NCI-H1048 (cell line): ENCODE results near the gene IL1RAPL1.

Source experiments
- DNase-seq: peaks from one replicate; lab custom pipeline; 2025; lab: John Stamatoyannopoulos, UW

IL1RAPL1 gene

DNA sequence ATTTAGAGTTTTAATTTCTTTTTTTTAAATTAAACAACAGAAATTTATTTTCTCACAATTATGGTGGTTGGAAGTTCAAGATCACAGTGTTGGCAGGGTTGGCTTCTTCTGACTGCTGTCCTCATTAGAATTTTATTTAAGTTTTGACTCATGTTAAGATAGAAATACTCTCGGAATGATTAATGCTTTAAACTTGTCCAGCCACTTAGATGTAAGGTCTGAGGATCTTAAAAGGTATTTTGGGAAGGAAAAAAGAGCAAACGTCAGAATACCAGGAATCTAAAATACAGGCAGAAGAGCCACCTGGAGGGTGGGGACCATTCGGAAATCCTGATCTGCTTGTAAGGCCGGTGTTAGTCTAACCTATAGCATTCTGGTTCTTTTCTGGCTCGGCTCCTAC is 1205.1 kb downstream of the IL1RAPL1 start:
- DNase-seq: no peak

DNA sequence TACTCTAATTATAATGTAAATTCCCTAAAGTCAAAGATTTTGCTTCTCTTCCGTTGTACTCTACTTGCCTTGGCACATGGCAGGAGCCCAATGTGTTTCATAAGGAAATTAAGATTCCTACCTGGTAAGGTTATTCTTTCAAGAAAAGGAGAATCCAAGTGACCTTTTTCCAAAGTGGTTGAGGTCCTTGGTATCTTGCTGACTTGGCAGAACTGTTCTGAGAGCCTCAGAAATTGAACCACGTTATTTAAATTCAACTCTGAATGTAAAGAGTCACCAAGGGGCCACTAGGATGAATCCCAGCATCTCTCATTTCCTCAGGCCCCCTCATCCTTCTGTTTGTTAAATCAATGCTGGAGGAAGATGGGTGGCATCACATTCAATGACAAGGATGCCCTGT is 1209.9 kb downstream of the IL1RAPL1 start:
- no peak for DNase-seq

DNA sequence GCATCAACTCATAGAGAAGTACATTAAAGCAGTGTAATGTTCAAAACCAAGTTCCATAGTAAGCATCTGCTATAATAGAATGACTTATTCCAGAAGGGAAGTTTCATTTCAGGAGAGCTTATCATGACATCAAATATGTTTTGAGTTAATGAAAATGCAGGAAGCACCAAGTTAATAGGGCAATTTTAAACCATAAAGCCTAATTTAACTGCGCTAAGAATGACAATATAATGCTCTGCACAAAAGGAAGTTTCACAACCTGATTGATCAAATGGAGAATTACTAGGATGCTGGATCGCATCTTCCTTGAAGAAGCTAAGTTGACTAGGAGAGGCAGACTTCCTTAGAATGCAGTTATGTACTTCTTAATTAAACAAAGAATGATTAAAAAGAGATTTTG is 1211.2 kb downstream of the IL1RAPL1 start:
- no peak for DNase-seq

DNA sequence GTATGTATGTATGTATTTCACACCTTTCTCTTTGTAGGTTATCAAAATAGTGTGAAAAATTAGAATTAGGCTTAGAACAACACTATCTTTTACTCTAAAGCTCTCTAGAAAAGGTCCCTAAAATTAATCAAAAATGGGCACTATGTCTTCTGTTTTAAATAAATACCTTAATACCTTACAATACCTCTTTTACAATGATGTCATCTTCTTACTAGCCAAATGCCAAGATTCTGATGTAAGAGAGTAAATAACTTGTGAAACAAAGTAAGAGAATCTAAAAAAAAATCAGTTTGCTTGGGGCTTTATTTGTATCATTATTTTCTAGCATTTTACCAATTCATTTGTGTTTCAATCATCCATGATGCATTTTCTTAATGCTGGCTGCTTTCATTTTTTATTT is 1225.9 kb downstream of the IL1RAPL1 start:
- DNase-seq: no peak

DNA sequence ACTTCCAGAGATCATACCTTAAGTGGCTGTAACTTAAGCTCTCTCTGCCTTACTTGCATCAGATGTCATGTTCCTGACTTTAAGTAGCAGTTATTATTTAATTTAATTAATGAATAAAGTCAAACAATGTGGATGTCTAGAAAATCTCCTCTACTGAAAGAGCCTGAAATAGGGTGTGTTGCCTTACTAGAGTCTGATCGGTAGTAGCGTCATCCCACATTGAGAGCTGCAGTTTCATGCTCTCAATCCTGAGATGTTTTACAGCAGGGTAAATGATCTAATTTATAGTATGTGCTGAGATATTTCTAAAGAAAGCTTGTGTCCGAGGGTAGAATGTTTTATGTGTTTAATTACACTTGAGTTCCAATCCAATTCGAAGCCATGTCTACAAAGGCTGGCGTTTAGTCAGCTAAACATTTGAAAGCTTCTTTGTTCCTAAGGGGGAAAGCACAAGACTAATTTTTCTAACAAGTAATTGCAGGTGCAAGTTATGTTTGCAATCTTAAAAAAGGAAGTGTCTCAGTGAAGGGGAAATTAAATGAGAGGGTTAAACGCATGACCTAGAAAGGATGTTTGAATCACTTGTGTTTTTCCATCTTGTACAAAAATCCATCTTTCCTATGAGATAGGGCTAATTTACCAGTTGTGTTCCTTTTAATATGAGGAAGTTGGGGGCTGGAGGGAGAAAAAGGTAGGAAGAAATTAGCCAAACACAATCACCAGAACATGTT is 1237.1 kb downstream of the IL1RAPL1 start:
- no peak for DNase-seq

DNA sequence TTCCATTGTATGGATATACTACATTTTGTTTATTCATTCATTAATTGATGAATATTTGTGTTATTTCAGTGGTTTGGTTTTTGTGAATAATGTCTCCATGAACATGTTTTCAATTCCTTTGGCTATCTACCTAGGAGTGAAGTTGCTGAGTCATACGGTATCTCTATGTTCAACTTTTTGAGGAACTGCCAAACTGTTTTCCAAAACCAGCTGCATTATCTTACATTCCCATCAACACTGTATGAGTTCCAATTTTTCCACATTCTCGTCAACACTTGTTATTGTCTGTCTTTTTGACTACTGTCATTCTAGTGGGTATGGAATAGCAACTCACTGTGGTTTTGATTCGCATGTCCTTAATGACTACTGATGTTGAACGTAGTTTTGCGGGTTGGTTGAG is 1239.5 kb downstream of the IL1RAPL1 start:
- no peak for DNase-seq

DNA sequence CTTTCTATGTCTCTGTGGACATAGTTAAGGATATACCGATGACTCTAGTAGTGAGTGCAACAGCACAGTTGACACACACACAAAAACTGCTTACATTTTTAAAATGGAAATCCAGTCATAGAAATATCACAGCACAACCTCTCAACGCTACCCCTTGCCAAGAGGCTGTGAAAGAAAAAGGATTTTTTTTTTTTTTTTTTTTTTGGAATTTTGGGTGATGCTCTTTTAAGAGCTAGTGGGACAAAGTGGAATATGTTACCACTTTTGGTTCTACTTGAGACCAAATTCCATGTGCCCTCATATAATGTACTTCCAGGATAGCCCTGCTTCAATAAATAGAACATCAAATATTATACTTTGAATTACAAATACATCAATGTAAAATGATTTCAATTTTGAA is 1247.1 kb downstream of the IL1RAPL1 start:
- DNase-seq: no peak

DNA sequence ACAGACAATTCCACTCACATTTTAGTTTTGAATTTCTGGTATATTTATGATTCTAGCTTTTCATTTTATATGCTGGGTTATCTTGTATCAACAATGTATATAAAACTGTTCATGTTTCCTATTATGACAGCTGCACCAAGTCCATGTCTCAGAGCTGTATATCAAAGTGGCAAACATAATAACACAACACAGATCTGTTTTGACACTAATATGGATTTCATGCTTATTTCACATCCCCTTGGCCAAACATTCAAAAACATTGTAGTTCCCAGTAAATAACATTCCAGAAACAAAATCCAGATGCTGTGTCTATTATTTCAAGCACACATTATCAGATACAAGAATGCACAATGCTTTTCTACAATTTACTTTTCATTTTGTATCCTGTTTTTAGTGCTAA is 1247.5 kb downstream of the IL1RAPL1 start:
- DNase-seq: no peak

DNA sequence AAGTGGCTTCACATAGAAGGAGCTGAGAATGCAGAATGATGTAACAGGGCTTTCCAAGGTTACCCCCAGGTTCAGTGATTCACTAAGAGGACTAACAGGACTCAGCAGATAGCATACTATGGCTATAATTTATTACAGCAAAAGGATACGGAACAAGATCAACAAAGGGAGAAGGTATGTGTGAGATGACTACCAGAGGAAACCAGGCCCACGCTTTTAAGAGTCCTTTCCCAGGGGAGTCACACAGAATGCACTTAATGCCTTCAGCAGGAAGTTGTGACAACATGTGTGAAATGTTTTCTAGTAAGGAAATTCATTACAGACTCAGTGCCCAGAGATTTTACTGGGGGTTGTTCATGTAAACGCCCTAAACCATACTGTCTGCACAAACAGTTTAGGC is 1254.5 kb downstream of the IL1RAPL1 start:
- no peak for DNase-seq

DNA sequence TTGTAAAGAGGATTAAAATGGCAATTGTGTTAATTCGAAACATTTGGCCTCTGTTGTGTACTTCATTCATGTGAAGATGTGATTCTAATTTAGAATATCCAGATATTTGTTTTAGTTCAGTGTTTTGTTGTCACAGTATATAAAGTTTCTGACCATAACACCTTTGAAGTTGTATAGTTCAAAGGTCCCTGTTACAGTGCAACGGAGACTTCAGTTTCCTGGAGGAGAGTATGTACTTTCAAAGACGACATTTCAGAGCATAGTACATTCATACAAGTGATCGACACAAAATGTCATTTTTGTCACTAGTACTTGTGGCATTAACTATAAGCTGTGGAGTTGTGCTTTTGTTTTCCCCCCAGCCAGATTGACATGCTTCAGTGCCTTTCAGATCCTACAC is 1255.3 kb downstream of the IL1RAPL1 start:
- no peak for DNase-seq

DNA sequence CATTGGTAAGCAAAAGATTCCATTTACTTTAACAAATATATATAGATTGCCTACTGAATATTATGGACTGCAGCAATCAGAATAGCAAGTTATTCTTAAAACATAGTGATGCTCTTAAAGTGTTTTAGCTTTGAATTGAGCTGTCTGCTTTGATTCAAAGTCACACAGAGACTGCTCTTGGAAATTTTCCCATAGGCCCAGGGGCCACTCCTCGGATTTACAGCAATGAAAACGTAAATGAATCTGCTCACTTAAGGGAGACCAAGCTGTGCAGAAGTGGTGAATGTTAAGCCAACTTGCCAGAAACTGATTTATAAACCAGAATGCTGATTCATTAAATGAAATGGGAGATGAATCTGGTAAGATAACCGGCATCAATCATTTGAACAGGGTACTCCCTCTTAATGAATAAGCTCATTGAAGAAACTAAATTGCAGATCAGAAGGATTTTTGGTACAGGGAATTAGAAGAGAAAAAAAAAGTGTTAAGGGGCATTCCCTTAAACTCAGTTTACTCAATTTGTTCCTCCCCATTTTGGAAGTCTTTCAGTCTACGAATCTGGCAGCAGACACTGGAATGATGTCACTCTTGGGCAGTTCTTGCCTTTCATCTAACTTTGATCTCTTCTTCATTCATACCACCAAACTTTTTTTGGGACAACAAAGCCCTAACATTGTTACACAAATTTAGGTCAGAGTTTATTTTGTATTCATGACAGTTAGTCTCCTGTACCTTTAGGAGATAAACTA is 1264.8 kb downstream of the IL1RAPL1 start:
- DNase-seq: no peak

DNA sequence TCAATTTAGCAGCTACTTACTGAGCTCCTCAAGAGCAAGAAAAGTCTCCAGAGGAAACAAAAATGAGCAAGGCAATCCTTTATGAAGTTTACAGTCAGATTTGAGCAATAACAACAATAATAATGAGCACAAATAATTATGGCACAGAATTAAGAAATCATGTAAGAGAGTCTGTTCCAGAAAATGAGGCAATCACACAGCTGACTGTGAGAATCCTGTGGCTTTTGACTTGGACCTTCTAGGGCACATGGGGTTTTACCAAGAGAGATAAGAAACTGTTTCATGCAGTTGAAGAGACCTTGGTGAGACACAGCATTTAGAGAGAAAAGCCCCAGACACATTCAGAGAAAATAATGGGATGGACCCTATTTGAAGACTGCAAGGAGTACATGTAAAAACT is 1265.5 kb downstream of the IL1RAPL1 start:
- no peak for DNase-seq

DNA sequence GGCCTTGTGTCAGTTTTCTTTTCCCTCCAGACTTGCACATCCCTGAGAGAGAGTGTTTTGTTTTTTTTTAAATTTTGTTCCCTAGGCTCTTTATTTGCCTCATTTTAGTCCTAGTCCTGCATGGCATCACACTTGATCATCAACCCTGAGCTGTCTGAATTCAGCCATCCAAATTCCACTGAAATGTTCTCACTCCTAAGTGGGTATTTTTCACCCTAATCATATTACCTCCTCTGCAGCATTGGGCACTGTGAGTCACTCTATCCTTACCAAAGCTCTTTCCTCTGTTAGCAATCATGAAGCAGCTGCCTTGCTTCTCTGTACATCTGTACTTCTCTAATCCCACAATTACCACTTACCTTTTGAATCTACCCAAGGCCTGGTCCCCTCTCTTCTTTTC is 1271.5 kb downstream of the IL1RAPL1 start:
- no peak for DNase-seq

DNA sequence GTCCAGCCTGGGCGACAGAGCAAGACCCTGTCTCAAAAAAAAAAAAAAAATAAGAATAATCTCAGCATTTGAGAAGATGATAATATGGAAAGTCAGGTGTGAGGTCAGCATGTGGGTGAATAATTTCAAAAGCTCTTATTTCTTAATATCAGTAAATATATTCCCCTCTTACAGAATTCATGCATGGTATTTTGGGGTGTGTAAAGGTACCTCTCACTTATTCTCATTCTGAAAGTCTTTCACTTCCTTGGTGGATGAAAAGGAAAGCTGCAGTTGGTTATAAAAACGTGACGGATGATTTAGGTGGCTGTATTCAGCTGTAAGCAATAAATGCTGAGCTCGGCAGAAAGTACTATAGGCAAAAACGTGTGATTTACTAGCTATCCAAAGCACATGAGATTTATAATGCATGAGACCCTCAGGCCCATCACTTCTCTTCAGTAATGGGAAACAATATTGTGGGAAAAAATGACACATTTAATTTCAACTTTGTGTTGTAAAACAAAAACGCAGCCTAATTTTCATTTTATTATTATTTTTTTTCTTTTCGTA is 1275.0 kb downstream of the IL1RAPL1 start:
- no peak for DNase-seq

DNA sequence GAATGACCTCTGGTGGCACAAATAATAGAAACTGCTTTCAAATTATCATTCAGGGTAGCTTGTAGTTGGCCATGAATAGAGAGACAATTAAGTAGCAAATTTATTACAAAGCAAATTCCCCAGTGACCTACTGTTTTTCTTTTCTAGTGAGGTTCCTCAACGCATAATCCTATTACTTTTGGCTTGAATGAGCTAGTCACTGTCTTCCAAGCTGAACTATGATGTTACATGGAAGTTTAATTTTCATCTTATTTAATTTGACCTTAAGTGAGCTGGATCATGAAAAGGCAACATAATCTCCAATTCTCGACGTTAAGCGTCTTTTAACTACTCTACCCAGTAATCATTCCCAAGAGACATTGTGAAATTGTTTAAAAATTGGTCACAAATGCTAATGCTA is 1280.7 kb downstream of the IL1RAPL1 start:
- DNase-seq: no peak

DNA sequence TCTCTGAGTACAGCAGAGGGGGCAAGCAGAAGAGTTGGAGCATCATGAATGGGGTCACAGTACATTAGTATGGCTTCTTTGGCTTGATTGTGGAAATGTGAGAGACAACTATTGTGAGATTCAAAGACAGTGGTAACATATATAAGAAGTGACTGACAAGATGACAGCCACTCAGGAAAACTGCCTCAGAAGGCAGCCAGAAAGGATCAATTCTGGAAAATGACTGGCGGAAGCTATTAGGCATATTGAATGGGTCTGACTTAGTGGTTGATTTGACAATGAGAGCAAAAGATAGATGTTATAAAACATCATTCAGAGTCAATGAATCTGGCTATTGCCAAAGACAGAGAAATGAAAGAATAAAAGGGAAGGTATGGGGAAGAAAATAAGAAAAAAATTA is 1282.6 kb downstream of the IL1RAPL1 start:
- no peak for DNase-seq

DNA sequence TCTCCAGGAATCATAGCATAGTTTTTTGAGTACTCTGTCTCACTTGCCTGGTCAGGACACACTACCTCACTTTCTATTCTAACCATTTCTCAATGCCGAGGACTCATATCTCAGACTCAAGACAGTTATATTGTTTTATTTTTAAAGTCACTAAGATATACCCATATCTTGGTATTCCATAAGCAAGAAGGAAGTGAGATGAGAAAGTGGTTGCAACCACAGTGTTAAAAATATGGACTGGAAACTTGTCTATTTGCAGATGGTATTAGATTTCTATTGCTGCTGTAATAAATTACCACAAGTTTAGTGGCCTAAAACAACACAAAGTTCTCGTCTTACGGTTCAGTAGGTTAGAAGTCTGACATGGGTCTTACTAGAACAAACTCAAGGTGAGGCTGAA is 1283.4 kb downstream of the IL1RAPL1 start:
- DNase-seq: no peak

DNA sequence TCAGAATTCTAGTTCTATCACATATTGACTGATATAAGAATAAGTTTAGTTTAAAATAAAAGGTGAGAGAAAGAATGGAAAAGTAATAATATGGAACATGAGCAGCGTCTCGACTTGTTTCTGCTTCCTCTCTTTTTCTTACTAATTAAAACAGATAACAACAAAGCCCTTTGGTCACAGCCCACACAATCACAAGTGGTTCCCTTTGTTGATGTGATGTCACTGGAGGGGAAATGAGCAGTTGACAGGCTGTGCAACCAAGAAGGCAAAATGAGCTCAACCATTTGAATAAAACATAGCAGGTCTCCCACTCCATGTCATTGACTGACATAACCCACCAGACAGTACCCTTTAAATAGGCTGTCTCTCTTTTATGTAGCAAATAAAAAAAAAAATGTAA is 1285.6 kb downstream of the IL1RAPL1 start:
- no peak for DNase-seq

DNA sequence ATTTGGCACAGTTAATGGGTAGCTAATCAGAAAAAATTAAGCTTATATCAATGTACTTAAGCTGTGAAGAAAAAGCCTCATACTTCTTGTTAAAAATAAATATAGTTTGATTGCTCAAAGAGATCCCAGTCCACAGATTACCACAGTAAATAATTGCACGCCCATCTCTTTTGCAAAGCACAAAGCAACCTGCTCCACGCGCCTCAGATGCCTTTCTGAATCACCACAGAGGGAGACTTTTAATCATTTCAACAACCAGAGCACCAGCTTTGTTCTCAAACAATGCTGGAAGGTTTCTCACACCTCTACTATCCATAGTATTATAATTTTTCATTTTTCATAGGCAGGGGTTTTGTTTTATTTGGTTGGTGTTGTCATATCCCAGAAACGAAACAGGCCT is 1289.5 kb downstream of the IL1RAPL1 start:
- no peak for DNase-seq

DNA sequence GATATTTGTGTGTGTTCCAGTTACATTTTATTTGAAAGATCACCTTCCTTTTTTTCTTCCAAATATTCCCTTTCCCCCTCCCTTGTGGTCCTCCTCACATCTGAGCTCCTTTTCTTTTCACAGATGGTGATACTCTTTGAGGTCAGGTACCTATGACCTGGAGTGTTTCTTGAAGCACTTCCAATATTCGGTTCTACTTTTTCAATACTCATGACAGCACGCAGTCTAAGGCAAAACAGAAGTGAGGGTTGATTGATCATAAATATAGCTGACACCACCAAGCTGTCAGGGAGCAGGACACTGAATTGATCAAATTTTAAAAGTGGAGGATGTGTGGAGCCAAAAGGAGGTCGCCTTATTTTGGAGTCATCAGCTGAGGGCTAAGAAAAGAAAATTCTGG is 1293.7 kb downstream of the IL1RAPL1 start:
- DNase-seq: no peak

DNA sequence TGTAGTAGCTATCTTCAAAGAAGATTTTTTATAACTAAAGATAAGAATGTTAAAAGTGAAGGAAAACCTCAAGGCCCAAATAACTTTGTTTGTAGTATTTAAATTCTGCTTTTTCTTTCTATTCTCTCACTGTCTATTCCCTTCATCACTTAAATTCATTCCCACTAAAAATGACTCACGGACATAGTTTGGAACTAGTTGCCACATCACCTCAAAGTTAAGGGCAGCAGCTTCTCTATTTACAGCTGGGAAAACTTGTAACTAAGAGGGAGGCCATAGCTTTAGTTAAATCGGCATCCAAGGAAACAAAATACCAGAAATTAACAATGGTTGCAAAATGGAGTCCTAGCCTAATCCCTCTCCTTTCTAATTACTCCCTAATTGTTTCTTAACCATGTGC is 1302.8 kb downstream of the IL1RAPL1 start:
- no peak for DNase-seq

DNA sequence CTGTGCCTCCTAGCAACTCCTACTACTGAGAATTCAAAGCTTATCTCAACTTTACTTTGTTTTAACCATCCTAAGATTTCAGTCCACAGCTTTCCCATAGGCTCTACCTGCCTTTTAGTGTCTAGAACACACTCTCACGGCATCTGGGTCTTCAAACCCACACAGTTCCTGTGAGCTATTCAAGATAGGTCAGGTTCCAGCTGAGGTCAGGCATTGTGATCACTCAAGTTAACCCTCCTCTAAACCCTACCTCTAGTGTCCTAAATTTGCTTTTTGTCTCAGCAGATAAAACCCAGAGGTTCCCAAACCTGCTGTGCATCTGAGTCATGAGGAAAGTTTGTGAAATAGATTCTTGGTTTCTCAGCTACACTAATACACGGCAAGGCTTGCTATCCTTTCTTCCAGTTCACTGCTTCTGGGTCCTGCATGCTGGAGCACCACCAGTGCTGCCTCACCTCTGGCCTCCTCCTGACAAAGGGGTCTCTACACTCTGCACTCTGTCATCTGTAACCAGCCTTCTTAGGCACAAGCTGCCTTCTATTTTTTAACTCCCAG is 1303.5 kb downstream of the IL1RAPL1 start:
- no peak for DNase-seq

DNA sequence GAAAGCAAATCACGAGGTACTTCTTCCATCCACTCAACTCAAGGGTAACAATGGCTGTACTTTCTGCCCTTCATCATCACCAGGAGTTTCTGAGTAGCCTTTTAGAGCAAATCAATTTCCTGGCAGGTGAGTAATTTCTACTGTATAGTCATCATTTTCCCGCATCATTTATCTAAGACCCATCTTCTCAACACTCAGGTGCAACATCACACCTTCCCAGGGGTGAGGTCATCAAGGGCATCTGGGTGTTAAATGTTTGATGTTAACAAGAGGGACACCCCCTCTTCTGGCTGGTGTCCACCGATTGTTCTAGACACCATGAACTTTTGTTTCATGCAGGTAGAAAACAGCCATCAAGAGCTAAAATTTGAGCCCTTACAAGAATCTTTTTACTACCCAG is 1314.8 kb downstream of the IL1RAPL1 start:
- DNase-seq: no peak
